Skeletal muscle satellite cell (primary cell): ENCODE results near the gene STARD13.
"Not testable (repeated sequence)": the region's sequence is repeated elsewhere in the genome, so short reads cannot be mapped to it uniquely, and the experiment has no call there.

ENCODE experiments used
- H3K27me3 ChIP-seq: 2 replicates; pipeline ENCODE4 v1.7.0; 2013; ENCODE audit warnings: low read length; ENCODE audit not compliant: control insufficient read depth, insufficient read depth
- H3K36me3 ChIP-seq: 2 replicates; pipeline ENCODE4 v1.7.0; 2013; ENCODE audit warnings: mild to moderate bottlenecking, control low read depth, low read length; ENCODE audit not compliant: insufficient read depth
- H3K4me1 ChIP-seq: 2 replicates; pipeline ENCODE4 v1.7.0; 2013; ENCODE audit warnings: low read length; ENCODE audit not compliant: control insufficient read depth, insufficient read depth
- H3K4me2 ChIP-seq: 2 replicates; pipeline ENCODE4 v1.7.0; 2013; ENCODE audit warnings: mild to moderate bottlenecking, low read length
- H3K4me3 ChIP-seq: 2 replicates; pipeline ENCODE4 v1.7.0; 2013; ENCODE audit warnings: low read length
- H3K9ac ChIP-seq: 2 replicates; pipeline ENCODE4 v1.7.0; 2013; ENCODE audit warnings: mild to moderate bottlenecking, low read depth, low read length, moderate library complexity
- H3K9me3 ChIP-seq: replicated peaks from 2 replicates; pipeline ENCODE4 v1.7.0; 2013; ENCODE audit warnings: mild to moderate bottlenecking, control low read depth, low read length

STARD13 gene

GRCh38 chr13:33249066-33249465 lies 36.5 kb downstream of the STARD13 start:
- Histone ChIP-seq H3K4me3 (no peak overlapping the region), H3K27me3 (no peaks in the 10 kb centered on the region), H3K4me2 (peak overlapping the region; percentile 55), H3K9ac (peak overlapping the region; percentile 76), H3K4me1 (peaks cover 60% of the 10 kb centered on the region), H3K36me3 (peaks cover 32% of the 10 kb centered on the region), H3K9me3 (no peaks in the 10 kb centered on the region)

DNA sequence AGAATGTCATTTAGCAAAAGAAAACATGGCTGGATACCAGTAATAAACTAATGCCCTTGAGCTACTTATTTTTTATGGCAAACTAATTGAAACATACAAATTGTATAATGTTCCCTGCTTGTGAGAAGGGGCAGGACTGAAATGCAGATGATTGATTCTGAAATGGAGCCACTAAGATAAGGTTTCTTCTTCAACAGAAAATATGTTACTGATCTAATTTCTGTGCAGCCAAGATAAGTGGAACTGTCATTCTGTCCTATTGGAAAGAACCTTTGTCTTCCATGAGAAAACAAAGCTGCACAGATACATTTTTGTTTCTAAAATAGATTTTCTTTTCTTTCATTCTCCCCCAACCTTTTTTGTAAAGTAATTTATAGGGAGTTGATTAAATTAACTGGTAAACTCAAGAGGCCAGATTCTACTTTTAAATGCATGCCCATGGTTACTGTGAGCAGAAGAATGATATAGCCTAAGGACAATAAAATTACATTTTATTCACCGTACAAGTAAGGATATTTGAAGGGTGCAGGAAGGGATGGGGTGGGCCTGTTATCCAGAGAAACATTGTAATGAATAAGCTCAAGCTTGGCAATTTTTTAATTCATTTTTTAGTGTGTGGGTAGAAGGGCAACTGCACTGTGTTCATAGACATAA lies 39.9 kb downstream of the STARD13 start:
- no peak overlapping the region for H3K9ac ChIP-seq
- H3K27me3 ChIP-seq, result no peaks in the 10 kb centered on the region
- peaks cover 42% of the 10 kb centered on the region for H3K4me1 ChIP-seq
- H3K4me2 ChIP-seq, result no peak overlapping the region
- H3K9me3 ChIP-seq, result no peaks in the 10 kb centered on the region
- H3K36me3 ChIP-seq, result peaks cover 38% of the 10 kb centered on the region
- no peak overlapping the region for H3K4me3 ChIP-seq

GRCh38 chr13:33244907-33245287 lies 40.7 kb downstream of the STARD13 start:
- Histone ChIP-seq H3K9ac (no peak overlapping the region), H3K4me2 (no peak overlapping the region), H3K4me3 (no peak overlapping the region), H3K4me1 (peaks cover 35% of the 10 kb centered on the region), H3K36me3 (peaks cover 37% of the 10 kb centered on the region), H3K27me3 (no peaks in the 10 kb centered on the region), H3K9me3 (peaks cover 5% of the 10 kb centered on the region)

DNA sequence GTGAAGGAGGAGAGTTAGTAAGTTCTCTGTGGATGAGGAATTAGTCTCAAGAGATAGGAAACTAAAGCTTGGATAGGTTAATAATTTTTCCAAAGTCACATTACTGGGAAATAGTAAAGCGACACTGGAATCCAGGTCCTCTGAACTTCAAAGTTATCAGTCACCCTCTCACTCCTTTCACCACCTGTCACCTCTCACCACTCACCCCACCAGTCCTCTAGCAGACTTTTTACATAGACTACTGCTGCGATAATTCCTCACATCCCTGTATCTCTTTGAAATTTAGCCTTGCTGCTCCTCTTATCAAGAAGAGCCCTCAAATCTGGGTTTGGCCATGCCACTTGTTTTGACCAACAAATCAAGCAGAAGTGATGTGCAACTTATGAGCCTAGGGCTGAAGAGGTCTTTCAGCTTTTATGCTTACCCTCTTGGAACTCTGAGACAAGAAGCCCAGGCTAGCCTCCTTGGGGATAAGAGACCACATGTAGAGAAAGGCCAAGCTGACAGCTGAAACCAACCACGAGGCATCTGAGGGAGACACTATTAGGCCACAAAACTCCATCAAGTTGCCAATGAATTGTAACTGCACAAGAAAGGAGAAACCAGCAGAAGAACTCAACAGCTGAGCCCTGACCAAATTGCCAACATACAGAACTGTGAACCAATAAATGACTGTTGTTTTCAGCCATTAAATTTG lies 41.2 kb downstream of the STARD13 start:
- H3K27me3 ChIP-seq, result no peaks in the 10 kb centered on the region
- H3K36me3 ChIP-seq, result peaks cover 40% of the 10 kb centered on the region
- H3K9ac ChIP-seq, result no peak overlapping the region
- peaks cover 6% of the 10 kb centered on the region for H3K9me3 ChIP-seq
- H3K4me2 ChIP-seq, result no peak overlapping the region
- peaks cover 30% of the 10 kb centered on the region for H3K4me1 ChIP-seq
- H3K4me3 ChIP-seq, result no peak overlapping the region

GRCh38 chr13:33242984-33243617 lies 42.5 kb downstream of the STARD13 start:
- H3K9ac ChIP-seq, result no peak overlapping the region
- no peaks in the 10 kb centered on the region for H3K27me3 ChIP-seq
- peaks cover 40% of the 10 kb centered on the region for H3K36me3 ChIP-seq
- H3K4me1 ChIP-seq, result peaks cover 18% of the 10 kb centered on the region
- no peak overlapping the region for H3K4me2 ChIP-seq
- no peak overlapping the region for H3K4me3 ChIP-seq
- peaks cover 6% of the 10 kb centered on the region for H3K9me3 ChIP-seq

DNA sequence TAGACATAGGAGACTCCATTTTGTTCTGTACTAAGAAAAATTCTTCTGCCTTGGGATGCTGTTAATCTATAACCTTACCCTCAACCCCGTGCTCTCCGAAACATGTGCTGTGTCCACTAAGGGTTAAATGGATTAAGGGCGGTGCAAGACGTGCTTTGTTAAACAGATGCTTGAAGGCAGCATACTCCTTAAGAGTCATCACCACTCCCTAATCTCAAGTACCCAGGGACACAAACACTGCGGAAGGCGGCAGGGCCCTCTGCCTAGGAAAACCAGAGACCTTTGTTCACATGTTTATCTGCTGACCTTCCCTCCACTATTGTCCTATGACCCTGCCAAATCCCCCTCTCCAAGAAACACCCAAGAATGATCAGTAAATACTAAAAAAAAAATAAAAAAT lies 43.2 kb downstream of the STARD13 start:
- Histone ChIP-seq H3K36me3 (peaks cover 43% of the 10 kb centered on the region), H3K4me1 (peaks cover 23% of the 10 kb centered on the region)
- H3K4me3 ChIP-seq, H3K27me3 ChIP-seq, H3K9ac ChIP-seq, H3K4me2 ChIP-seq, H3K9me3 ChIP-seq: not testable (repeated sequence)

GRCh38 chr13:33236021-33236420 lies 49.5 kb downstream of the STARD13 start:
- Histone ChIP-seq H3K9me3 (peaks cover 6% of the 10 kb centered on the region), H3K4me2 (peak overlapping the region; percentile 70), H3K4me3 (peak overlapping the region; percentile 33), H3K27me3 (no peaks in the 10 kb centered on the region), H3K36me3 (peaks cover 61% of the 10 kb centered on the region), H3K4me1 (peaks cover 54% of the 10 kb centered on the region), H3K9ac (peak overlapping the region; percentile 83)

DNA sequence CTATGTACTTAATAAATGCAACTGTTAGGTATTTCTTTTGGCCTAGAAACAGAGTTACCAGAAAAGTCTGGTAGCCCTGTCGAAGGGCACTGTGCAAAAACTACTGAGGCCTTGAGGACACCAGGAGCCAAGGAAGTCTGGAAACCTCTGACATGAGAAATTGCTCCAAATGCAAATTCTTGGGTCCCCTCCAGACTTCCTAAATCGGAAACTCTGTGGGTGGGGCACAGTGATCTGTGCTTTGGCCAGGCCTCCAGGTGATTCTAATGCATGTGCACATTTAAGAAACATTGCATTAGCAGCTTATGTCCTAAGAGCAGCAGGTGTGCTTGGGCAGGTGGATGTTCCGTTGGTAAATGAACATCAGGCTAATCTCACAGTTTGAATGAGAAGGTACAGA lies 50.0 kb downstream of the STARD13 start:
- Histone ChIP-seq H3K4me2 (peak overlapping the region; percentile 70), H3K9ac (peak overlapping the region; percentile 83), H3K4me3 (peak overlapping the region; percentile 27), H3K4me1 (peaks cover 59% of the 10 kb centered on the region), H3K36me3 (peaks cover 59% of the 10 kb centered on the region), H3K9me3 (peaks cover 6% of the 10 kb centered on the region), H3K27me3 (no peaks in the 10 kb centered on the region)

- Histone ChIP-seq H3K4me1 (peaks cover 64% of the 10 kb centered on the region), H3K4me2 (peak overlapping the region; percentile 70), H3K9me3 (peaks cover 4% of the 10 kb centered on the region), H3K36me3 (peaks cover 57% of the 10 kb centered on the region), H3K9ac (peak overlapping the region; percentile 83), H3K4me3 (no peak overlapping the region), H3K27me3 (no peaks in the 10 kb centered on the region)
Measured at GRCh38 chr13:33235078-33235477, 50.5 kb downstream of the STARD13 start.

DNA sequence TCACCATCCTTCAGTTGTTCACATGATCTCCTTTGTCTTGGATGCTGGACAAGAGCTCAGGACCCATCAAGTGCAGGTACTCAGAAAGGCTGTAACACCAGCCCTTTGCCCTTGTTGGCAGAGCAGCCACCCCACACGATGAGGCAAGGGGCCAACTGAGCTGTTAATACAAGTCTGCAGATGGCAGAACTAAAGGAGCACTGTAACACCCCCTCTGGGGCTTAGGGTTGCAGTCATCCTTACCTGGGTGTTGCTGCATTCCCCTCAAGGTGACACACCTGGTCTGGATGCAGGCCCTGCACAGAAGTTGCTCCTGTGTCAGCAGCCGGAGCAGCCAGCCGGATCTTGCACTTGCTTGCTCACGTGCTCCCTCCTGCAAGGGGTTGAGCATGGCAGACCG lies 52.0 kb downstream of the STARD13 start:
- Histone ChIP-seq H3K4me2 (no peak overlapping the region), H3K36me3 (peaks cover 56% of the 10 kb centered on the region), H3K4me3 (no peak overlapping the region), H3K9me3 (no peaks in the 10 kb centered on the region), H3K27me3 (no peaks in the 10 kb centered on the region), H3K4me1 (peaks cover 79% of the 10 kb centered on the region), H3K9ac (no peak overlapping the region)

DNA sequence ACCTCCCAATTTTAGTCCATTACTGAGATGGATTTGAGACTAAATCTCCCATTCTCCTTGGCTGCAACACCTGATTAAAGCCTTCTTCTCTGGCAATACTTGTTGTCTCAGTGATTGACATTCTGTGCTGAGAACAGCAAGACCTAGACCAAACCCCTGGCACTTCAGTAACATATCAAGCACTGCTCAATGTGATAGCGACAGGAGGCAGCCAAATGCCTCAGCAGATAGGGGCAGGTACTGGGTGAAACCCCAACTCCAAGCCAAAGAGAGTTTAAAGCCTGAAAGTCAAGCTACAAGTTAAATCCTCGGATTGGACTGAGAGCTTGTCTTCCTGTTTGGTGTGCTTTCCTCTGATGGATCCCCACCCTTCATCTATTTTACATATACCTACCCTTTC lies 52.7 kb downstream of the STARD13 start:
- no peak overlapping the region for H3K4me3 ChIP-seq
- H3K9ac ChIP-seq, result no peak overlapping the region
- H3K4me1 ChIP-seq, result peaks cover 82% of the 10 kb centered on the region
- no peak overlapping the region for H3K4me2 ChIP-seq
- H3K27me3 ChIP-seq, result no peaks in the 10 kb centered on the region
- H3K9me3 ChIP-seq, result no peaks in the 10 kb centered on the region
- peaks cover 54% of the 10 kb centered on the region for H3K36me3 ChIP-seq
